ENCODE data around the gene TMEM131.

The TMEM131 gene

DNA sequence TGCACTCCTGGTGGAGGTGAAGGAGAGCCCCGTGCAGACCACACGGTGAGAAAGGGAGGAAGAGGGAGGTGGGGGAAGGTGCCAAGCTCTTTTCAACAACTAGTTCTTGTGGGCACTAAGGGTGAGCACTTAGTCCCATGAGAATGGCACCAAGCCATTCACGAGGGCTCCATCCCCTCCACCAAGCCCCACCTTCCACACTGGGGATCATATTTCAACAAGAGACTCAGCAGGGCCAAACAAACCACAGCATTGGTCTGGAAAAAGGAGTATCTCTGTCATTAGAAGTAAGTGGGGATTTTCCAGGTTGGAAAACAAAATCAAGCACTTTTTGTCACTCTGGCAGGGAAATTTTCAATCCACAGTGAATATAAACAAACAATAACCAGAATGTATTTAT lies 244.0 kb downstream of the TMEM131 start:
- FAIRE-seq (no peak), DNase-seq (ENCODE audit: insufficient read length, low spot score) (no peak)
- TF ChIP-seq, protein P1, sequence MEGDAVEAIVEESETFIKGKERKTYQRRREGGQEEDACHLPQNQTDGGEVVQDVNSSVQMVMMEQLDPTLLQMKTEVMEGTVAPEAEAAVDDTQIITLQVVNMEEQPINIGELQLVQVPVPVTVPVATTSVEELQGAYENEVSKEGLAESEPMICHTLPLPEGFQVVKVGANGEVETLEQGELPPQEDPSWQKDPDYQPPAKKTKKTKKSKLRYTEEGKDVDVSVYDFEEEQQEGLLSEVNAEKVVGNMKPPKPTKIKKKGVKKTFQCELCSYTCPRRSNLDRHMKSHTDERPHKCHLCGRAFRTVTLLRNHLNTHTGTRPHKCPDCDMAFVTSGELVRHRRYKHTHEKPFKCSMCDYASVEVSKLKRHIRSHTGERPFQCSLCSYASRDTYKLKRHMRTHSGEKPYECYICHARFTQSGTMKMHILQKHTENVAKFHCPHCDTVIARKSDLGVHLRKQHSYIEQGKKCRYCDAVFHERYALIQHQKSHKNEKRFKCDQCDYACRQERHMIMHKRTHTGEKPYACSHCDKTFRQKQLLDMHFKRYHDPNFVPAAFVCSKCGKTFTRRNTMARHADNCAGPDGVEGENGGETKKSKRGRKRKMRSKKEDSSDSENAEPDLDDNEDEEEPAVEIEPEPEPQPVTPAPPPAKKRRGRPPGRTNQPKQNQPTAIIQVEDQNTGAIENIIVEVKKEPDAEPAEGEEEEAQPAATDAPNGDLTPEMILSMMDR (IDR thresholded peaks at IDR 0.05; ENCODE audit: insufficient read depth, missing control alignments), result no peak

GRCh38 chr2:97750017-97750416 lies 245.7 kb downstream of the TMEM131 start:
- TF ChIP-seq, protein P1 (IDR thresholded peaks at IDR 0.05; ENCODE audit: insufficient read depth, missing control alignments), result no peak
- FAIRE-seq, result no peak
- DNase-seq (ENCODE audit: insufficient read length, low spot score), result no peak

- no peak for DNase-seq (ENCODE audit: insufficient read length, low spot score)
- TF ChIP-seq, protein P1 (IDR thresholded peaks at IDR 0.05; ENCODE audit: insufficient read depth, missing control alignments), result no peak
- no peak for FAIRE-seq
These were observed 246.2 kb downstream of the TMEM131 start for GRCh38 chr2:97749581-97749980.

DNA sequence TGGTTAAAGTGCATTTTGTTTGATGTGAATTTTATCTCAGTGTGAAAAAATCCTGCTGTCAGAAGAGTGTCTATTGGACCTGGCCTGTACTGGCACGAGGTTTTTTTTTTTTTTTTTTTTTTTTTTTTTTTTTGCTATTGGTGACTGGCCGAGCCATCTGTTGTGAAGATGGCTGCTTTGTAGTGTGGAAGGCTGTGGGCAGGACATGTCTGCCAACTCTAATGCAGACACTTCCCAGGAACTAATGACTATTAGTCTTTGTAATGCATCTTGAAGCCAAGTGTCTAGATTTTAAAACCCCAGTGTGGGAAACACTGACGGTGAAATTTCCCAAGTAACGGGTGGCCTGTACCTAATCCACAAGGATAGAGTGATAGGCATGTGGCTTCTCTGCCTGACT lies 248.0 kb downstream of the TMEM131 start:
- TF ChIP-seq, protein P1 (IDR thresholded peaks at IDR 0.05; ENCODE audit: insufficient read depth, missing control alignments), result no peak
- DNase-seq (ENCODE audit: insufficient read length, low spot score), result no peak
- FAIRE-seq, result no peak

DNA sequence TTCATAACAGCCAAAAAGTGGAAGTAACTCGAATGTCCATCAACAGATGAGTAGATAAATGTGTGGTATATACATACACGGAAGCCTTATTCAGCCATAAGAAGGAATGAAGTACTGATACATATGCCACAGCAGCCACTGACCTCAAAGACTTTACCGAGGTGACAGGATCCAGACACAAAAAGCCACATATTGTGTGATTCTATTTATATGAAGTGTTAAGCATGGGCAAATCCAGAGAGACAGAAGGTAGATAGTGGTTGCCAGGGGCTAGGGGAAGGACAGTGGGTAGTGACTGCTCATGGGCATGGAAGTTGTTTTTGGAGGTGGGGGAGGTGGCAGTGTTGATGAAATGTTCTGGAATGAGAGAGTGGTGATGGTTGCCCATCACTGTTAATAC lies 248.5 kb downstream of the TMEM131 start:
- TF ChIP-seq, protein P1 (IDR thresholded peaks at IDR 0.05; ENCODE audit: insufficient read depth, missing control alignments), result no peak
- FAIRE-seq (no peak), DNase-seq (ENCODE audit: insufficient read length, low spot score) (no peak)

- no peak for FAIRE-seq
- no peak for DNase-seq (ENCODE audit: insufficient read length, low spot score)
- TF ChIP-seq, protein P1 (IDR thresholded peaks at IDR 0.05; ENCODE audit: insufficient read depth, missing control alignments), result no peak
These were observed 250.1 kb downstream of the TMEM131 start for GRCh38 chr2:97745474-97746174.

GRCh38 chr2:97743913-97744312 lies 251.8 kb downstream of the TMEM131 start:
- FAIRE-seq (no peak), DNase-seq (ENCODE audit: insufficient read length, low spot score) (no peak)
- TF ChIP-seq, protein P1 (IDR thresholded peaks at IDR 0.05; ENCODE audit: insufficient read depth, missing control alignments), result no peak

Data from D721Med (cell line).